ENCODE measurements around the gene KCTD12. TPM values are rescaled to one million over a fixed set of nuclear protein-coding genes. Genes with fewer than 3 reads are reported as not detected.

KCTD12 gene
- total and polyA plus RNA-seq, 3 donors from 2014 or later, result 63.9 to 127 (median 86.8) TPM

DNA sequence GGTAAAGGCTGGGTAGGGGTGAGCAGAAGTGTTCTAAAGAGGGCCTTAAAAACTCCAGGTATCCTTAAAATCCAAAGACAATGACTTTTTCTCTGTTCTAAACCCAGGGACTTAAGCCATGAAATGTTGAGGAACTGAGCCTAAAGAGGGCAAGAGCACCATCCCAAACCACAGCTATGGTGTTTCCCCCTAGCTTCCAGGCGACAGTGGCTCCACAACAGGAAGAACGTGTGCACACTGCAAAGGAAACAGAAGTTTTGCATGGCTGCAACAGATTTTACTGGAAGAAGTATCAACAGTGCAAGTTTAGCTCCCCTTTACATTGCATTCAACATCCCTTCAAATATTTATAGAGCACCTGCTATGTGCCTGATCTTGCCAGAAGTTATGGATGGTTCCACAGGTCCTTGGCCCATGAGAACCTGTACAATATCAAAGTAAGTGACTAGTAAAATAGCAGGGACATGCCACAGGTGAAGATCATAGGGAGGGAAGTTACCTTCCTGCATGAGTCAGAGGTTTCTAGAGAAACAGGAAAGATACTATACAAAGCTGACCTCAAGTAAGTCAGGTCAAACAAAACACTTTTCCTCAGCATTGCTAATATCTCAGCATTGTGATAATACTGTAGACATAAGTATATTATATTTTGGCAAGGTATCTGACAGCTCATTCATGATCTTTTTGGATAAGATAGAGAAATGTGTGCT is 8.4 kb upstream of the KCTD12 start:
- no peak for TF ChIP-seq POLR2A (IDR thresholded peaks at IDR 0.05)
- TF ChIP-seq, protein P1, sequence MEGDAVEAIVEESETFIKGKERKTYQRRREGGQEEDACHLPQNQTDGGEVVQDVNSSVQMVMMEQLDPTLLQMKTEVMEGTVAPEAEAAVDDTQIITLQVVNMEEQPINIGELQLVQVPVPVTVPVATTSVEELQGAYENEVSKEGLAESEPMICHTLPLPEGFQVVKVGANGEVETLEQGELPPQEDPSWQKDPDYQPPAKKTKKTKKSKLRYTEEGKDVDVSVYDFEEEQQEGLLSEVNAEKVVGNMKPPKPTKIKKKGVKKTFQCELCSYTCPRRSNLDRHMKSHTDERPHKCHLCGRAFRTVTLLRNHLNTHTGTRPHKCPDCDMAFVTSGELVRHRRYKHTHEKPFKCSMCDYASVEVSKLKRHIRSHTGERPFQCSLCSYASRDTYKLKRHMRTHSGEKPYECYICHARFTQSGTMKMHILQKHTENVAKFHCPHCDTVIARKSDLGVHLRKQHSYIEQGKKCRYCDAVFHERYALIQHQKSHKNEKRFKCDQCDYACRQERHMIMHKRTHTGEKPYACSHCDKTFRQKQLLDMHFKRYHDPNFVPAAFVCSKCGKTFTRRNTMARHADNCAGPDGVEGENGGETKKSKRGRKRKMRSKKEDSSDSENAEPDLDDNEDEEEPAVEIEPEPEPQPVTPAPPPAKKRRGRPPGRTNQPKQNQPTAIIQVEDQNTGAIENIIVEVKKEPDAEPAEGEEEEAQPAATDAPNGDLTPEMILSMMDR (IDR thresholded peaks at IDR 0.05), result no peak
- Histone ChIP-seq H3K4me3 (no peak overlapping the region), H3K27me3 (no peaks in the 10 kb centered on the region), H3K27ac (no peak overlapping the region), H3K36me3 (ENCODE audit: low read depth, missing control alignments) (no peaks in the 10 kb centered on the region), H3K9me3 (no peaks in the 10 kb centered on the region), H3K4me1 (no peaks in the 10 kb centered on the region)
- 53 to 81% methylated on average over 2 of the region's 2 CpGs for WGBS, 2 donors
- intact Hi-C loops (cut with DNase I; ENCODE audit: low total_unique reads), result loop anchor here (10.0 kb wide), 2 partner anchors 1020 to 1210 kb away; no protein-coding TSS in a partner anchor
- DNase-seq, result no peak

DNA sequence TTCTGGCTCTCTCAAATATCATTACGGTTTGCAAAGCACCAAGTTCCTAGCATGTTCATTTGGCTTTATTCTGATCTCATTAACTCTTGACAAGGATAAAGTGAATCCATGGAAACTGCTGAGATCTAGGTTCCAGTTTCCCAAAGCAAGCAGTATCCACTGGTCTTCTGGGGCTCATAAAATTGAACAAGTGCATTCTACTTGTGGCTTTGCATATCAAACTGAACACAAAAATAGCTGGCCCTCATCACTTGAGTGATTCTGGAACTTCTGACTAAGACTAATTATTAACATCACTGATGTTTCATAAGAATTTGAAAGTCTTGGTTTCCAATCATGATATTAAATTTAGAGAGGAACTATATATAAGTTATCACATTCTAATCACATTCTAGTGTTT is 6.3 kb upstream of the KCTD12 start:
- Histone ChIP-seq H3K27ac (no peak overlapping the region), H3K4me3 (no peak overlapping the region), H3K4me1 (peaks cover 4% of the 10 kb centered on the region), H3K27me3 (no peaks in the 10 kb centered on the region), H3K36me3 (ENCODE audit: low read depth, missing control alignments) (no peaks in the 10 kb centered on the region), H3K9me3 (no peaks in the 10 kb centered on the region)
- DNase-seq, result no peak
- WGBS, 2 donors, result 48 to 72% methylated on average over 1 of the region's 1 CpG
- intact Hi-C loops (cut with DNase I; ENCODE audit: low total_unique reads), result loop anchor here (10.0 kb wide), 2 partner anchors 1018 to 1208 kb away; no protein-coding TSS in a partner anchor
- TF ChIP-seq, protein P1 (IDR thresholded peaks at IDR 0.05), result no peak
- no peak for TF ChIP-seq POLR2A (IDR thresholded peaks at IDR 0.05)

DNA sequence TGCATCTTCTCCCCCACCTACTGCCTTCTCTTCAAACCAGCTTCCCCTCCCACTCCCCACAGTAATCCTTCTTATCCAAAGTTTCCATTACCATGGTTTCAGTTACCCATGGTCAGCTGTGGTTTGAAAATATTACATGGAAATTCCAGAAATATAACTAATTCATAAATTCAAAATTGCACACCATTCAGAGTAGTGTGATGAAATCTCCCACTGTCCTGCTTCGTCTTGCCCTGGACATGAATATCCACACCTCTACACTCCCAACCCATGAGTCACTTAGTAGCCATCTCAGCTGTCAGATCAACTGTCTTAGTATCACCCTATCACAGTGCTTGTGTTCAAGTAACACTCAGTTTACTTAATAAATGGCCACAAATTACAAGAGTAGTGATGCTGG is 3.8 kb upstream of the KCTD12 start:
- H3K27me3 ChIP-seq, result no peaks in the 10 kb centered on the region
- H3K4me1 ChIP-seq, result peaks cover 7% of the 10 kb centered on the region
- TF ChIP-seq POLR2A (IDR thresholded peaks at IDR 0.05), result no peak
- TF ChIP-seq, protein P1 (IDR thresholded peaks at IDR 0.05), result no peak
- no peak overlapping the region for H3K4me3 ChIP-seq
- no peaks in the 10 kb centered on the region for H3K9me3 ChIP-seq
- H3K27ac ChIP-seq, result no peak overlapping the region
- H3K36me3 ChIP-seq (ENCODE audit: low read depth, missing control alignments), result no peaks in the 10 kb centered on the region
- 91 to 92% methylated on average over 1 of the region's 1 CpG for WGBS, 2 donors
- no peak for DNase-seq
- intact Hi-C loops (cut with DNase I; ENCODE audit: low total_unique reads), result loop anchor here (10.0 kb wide), 2 partner anchors 1015 to 1205 kb away; no protein-coding TSS in a partner anchor

DNA sequence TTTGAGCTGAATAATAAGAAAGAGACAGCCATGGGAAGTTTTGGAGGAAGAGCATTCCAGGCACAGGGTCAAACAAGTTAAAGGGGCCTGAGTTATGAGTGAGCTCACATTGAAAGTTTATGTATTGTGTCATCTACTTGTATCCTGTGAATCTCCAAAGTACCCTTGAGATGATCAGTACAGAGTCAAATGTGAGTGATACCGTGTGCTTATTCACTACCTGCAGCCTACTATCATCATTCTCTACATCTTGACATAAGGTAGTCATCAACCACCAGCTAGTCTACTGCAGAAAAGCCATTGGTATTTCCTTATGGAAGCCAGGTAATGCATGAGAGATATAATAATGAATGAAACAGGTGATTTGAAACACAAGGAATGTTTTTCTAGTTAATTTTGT is 3.0 kb upstream of the KCTD12 start:
- H3K4me1 ChIP-seq, result peaks cover 7% of the 10 kb centered on the region
- H3K27ac ChIP-seq, result no peak overlapping the region
- 94 to 97% methylated on average over 1 of the region's 1 CpG for WGBS, 2 donors
- DNase-seq, result no peak
- intact Hi-C loops (cut with DNase I; ENCODE audit: low total_unique reads), result no loop called here
- no peaks in the 10 kb centered on the region for H3K9me3 ChIP-seq
- H3K4me3 ChIP-seq, result no peak overlapping the region
- TF ChIP-seq, protein P1 (IDR thresholded peaks at IDR 0.05), result no peak
- no peak for TF ChIP-seq POLR2A (IDR thresholded peaks at IDR 0.05)
- no peaks in the 10 kb centered on the region for H3K27me3 ChIP-seq
- H3K36me3 ChIP-seq (ENCODE audit: low read depth, missing control alignments), result no peaks in the 10 kb centered on the region

DNA sequence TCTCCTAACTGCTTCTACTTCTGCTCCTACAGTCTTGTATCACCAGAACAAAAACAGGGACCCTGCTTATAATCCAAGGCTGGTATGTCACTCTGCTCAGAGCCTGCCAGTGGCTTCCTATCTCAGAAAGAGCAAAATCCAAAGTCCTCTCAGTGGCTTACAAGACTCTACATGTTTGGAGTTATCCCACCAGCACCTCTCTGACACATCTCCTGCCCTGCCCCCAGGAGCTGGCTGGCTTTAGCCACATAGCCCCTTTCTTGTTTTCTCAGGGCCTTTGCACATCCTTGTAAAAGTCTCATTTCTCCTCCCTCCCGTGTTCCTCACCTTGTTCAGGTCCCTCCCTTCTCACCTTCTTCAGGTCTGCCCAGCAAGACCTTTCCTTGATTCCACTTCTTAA is 2.2 kb upstream of the KCTD12 start:
- TF ChIP-seq, protein P1 (IDR thresholded peaks at IDR 0.05), result no peak
- no peak for TF ChIP-seq POLR2A (IDR thresholded peaks at IDR 0.05)
- Histone ChIP-seq H3K27ac (no peak overlapping the region), H3K4me3 (no peak overlapping the region), H3K4me1 (peaks cover 7% of the 10 kb centered on the region), H3K36me3 (ENCODE audit: low read depth, missing control alignments) (no peaks in the 10 kb centered on the region), H3K27me3 (no peaks in the 10 kb centered on the region), H3K9me3 (no peaks in the 10 kb centered on the region)
- intact Hi-C loops (cut with DNase I; ENCODE audit: low total_unique reads), result no loop called here
- WGBS, 2 donors, result 63 to 76% methylated on average over 1 of the region's 1 CpG
- no peak for DNase-seq
